Endometrium (tissue), 2 donors: ENCODE data around the gene C6orf47.

ENCODE experiments used
- FAIRE-seq: peaks from 2 replicates; lab custom pipeline; 2012; peaks lifted over from hg19 to GRCh38; lab: Jason Lieb, UNC
- donor health status: control.
- donor health status: control.

C6orf47 gene

GRCh38 chr6:31687860-31688693, 27.5 kb upstream of the C6orf47 start:
- no peak for FAIRE-seq

GRCh38 chr6:31687321-31687720, 26.7 kb upstream of the C6orf47 start:
- no peak for FAIRE-seq

GRCh38 chr6:31686483-31686882, 25.9 kb upstream of the C6orf47 start:
- no peak for FAIRE-seq

GRCh38 chr6:31683591-31683990, 23.0 kb upstream of the C6orf47 start:
- no peak for FAIRE-seq

GRCh38 chr6:31681135-31681671, 20.6 kb upstream of the C6orf47 start:
- FAIRE-seq, result no peak

GRCh38 chr6:31680226-31681134, 19.9 kb upstream of the C6orf47 start, which contains the start of gene LY6G5C:
LY6G5C (minus strand) TSS chr6:31681067; CDS start chr6:31680373, 694 bp downstream.
- peak; percentile 35 for FAIRE-seq

GRCh38 chr6:31677955-31678354, 17.4 kb upstream of the C6orf47 start:
- FAIRE-seq, result no peak

- no peak for FAIRE-seq
These were observed 16.3 kb upstream of the C6orf47 start for GRCh38 chr6:31676904-31677303.

GRCh38 chr6:31676322-31676903, 15.8 kb upstream of the C6orf47 start:
- no peak for FAIRE-seq

GRCh38 chr6:31669676-31670075, 9.1 kb upstream of the C6orf47 start, which contains the start of gene LY6G5B:
LY6G5B (plus strand) TSS chr6:31669976; CDS start chr6:31670951, 975 bp downstream.
- no peak for FAIRE-seq

- no peak for FAIRE-seq
These were observed 5.9 kb upstream of the C6orf47 start for GRCh38 chr6:31666337-31666965.

GRCh38 chr6:31665501-31666336, 5.1 kb upstream of the C6orf47 start, which contains the start of gene CSNK2B:
CSNK2B (plus strand) TSS chr6:31666080; CDS start chr6:31666832, 752 bp downstream.
- no peak for FAIRE-seq

GRCh38 chr6:31664790-31665500, 4.4 kb upstream of the C6orf47 start, which contains the start of gene GPANK1:
GPANK1 (minus strand) TSS chr6:31664997; CDS start chr6:31664478, 519 bp downstream.
- peak; percentile 70 for FAIRE-seq

- FAIRE-seq, result no peak
These were observed 3.6 kb upstream of the C6orf47 start for GRCh38 chr6:31663961-31664789.

- no peak for FAIRE-seq
These were observed 2.8 kb upstream of the C6orf47 start for GRCh38 chr6:31663126-31663960.

- no peak for FAIRE-seq
These were observed 1.6 kb upstream of the C6orf47 start for GRCh38 chr6:31662124-31662723.
